Activated B cell treated with CpG ODN at 0.5 μM for 24 hours (primary cell): ENCODE data around the gene FRY. TPM values are rescaled to one million over a fixed set of nuclear protein-coding genes. Genes with fewer than 3 reads are reported as not detected.

ENCODE experiments used
- ATAC-seq: fragments of 200-7000 bp; cut with Tn5 transposase; one replicate; pipeline ENCODE4 v1.10.0; 2021; ENCODE audit warnings: low read depth, mild to moderate bottlenecking, moderate library complexity
- CTCF ChIA-PET: fragments of 350-600 bp; sonication (Branson Sonifier 250); formaldehyde crosslinking; loops from one replicate; lab custom pipeline; 2021; ENCODE audit warnings: antibody characterized with exemption; lab: Charles Lee
- POLR2A ChIA-PET: fragments of 350-600 bp; sonication (Branson Sonifier 250); formaldehyde crosslinking; loops from one replicate; lab custom pipeline; 2021; ENCODE audit warnings: antibody characterized with exemption; lab: Charles Lee
- DNase-seq: peaks from one replicate; pipeline ENCODE4 v3.0.0; 2022
- H3K27ac Mint-ChIP-seq: one replicate; pipeline ENCODE4 v1.8.0; 2020; ENCODE audit warnings: mixed read lengths
- H3K27me3 Mint-ChIP-seq: one replicate; pipeline ENCODE4 v1.8.0; 2021; ENCODE audit warnings: mixed read lengths
- H3K36me3 Mint-ChIP-seq: one replicate; pipeline ENCODE4 v1.8.0; 2021; ENCODE audit warnings: low read depth, mixed read lengths
- H3K4me1 Mint-ChIP-seq: one replicate; pipeline ENCODE4 v1.8.0; 2021; ENCODE audit warnings: mixed read lengths
- H3K4me3 Mint-ChIP-seq: one replicate; pipeline ENCODE4 v1.8.0; 2020; ENCODE audit warnings: mild to moderate bottlenecking, mixed read lengths
- H3K9me3 Mint-ChIP-seq: one replicate; pipeline ENCODE4 v1.8.0; 2020; ENCODE audit warnings: mixed read lengths
- intact Hi-C: fragments of 100-400 bp; cut with micrococcal nuclease; formaldehyde crosslinking; loops from one replicate; pipeline ENCODE4 v1.15.1; 2024
- total RNA-seq: library from RNA; stranded (reverse); gene quantifications from 2 replicates; pipeline ENCODE4 v1.2.3, GENCODE V29; 2022
- TF ChIP-seq, protein P1 (sequence below): fragments of 200-600 bp; IDR thresholded peaks from one replicate; pipeline ENCODE4 v1.8.0; 2022; ENCODE audit warnings: antibody characterized with exemption, mild to moderate bottlenecking

The FRY gene
- total RNA-seq, 1 donor from 2014 or later, result 4.8 TPM

DNA sequence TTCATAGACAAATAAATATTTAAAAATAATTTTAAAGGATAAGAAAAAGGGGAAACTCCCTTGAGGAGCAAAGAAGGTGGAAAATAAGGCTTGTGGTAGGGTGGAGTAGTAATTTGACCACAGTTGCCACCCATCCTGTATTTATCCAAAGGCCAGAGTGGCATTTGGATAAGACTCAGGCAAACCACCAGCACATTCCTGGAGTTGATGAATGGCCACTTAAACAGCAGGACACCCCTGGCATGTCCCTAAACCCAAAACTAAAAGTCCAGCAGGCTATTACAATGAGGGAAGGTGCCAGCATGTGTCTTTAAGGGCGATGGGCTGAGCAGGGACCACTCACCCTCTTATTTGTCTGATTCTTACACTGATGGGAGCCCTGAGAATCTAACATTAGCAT lies 9.8 kb upstream of the FRY start:
- Mint-ChIP-seq H3K36me3 (no peaks in the 10 kb centered on the region), H3K27me3 (no peaks in the 10 kb centered on the region), H3K27ac (no peak overlapping the region), H3K4me1 (no peaks in the 10 kb centered on the region), H3K9me3 (no peaks in the 10 kb centered on the region), H3K4me3 (no peak overlapping the region)
- ChIA-PET POLR2A (no interaction called here), CTCF (interaction anchor here (3.4 kb wide), 1 partner anchor 112 kb away, joined by 12 read pairs; no protein-coding TSS in a partner anchor)
- intact Hi-C loops, result loop anchor here (2.0 kb wide), 1 partner anchor 421 kb away; no protein-coding TSS in a partner anchor
- TF ChIP-seq, protein P1, sequence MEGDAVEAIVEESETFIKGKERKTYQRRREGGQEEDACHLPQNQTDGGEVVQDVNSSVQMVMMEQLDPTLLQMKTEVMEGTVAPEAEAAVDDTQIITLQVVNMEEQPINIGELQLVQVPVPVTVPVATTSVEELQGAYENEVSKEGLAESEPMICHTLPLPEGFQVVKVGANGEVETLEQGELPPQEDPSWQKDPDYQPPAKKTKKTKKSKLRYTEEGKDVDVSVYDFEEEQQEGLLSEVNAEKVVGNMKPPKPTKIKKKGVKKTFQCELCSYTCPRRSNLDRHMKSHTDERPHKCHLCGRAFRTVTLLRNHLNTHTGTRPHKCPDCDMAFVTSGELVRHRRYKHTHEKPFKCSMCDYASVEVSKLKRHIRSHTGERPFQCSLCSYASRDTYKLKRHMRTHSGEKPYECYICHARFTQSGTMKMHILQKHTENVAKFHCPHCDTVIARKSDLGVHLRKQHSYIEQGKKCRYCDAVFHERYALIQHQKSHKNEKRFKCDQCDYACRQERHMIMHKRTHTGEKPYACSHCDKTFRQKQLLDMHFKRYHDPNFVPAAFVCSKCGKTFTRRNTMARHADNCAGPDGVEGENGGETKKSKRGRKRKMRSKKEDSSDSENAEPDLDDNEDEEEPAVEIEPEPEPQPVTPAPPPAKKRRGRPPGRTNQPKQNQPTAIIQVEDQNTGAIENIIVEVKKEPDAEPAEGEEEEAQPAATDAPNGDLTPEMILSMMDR, result no peak
- no peak for DNase-seq
- ATAC-seq, result no peak

DNA sequence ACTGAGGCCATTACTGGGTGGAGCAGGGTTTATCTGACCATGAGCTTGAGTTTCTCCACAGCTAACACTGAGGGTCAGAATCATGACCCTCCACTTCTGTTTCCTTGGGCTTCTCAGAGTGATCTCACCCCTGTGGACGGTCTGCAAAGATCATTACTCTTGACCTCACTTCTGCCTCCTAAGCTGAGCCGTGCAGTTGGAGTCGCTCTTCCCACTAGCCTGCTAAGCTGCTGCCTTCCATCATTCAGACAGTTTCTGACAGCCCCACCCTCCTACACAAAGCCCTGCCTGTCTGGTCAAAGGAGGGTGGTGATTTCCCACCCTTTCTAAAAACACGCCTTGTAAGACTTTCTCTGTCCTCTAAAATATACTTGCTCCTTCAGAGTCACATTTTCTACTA lies 9.3 kb upstream of the FRY start:
- DNase-seq, result no peak
- intact Hi-C loops, result no loop called here
- no peak overlapping the region for H3K27ac Mint-ChIP-seq
- H3K36me3 Mint-ChIP-seq, result no peaks in the 10 kb centered on the region
- H3K4me3 Mint-ChIP-seq, result no peak overlapping the region
- ChIA-PET CTCF (interaction anchor here (0.9 to 3.4 kb wide), 3 partner anchors 15 to 224 kb away, joined by 3 to 12 read pairs (median 3); no protein-coding TSS in a partner anchor), POLR2A (no interaction called here)
- no peaks in the 10 kb centered on the region for H3K27me3 Mint-ChIP-seq
- H3K9me3 Mint-ChIP-seq, result no peaks in the 10 kb centered on the region
- no peak for ATAC-seq
- TF ChIP-seq, protein P1, result no peak
- no peaks in the 10 kb centered on the region for H3K4me1 Mint-ChIP-seq

DNA sequence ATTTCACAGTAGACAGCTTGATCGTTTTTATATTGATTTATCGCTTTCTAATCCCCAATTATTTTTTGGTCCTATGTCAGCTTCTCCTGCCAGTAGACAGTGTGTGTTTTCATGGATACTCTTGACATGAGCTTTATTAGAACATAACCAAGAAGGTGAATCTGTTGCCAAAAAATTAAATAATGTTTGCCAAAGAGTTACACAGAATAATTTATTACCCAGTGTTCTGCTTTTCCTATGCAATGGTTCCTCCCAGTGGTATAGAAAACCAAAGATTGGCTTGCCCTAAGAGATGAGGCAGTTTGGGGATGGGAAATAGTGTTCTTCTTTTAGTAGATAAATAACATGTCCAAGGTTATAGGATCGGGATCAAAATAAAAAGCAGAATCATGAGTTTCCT lies 8.5 kb upstream of the FRY start:
- ChIA-PET CTCF (interaction anchor here (0.9 to 1.3 kb wide), 2 partner anchors 16 to 223 kb away, joined by 3 read pairs; no protein-coding TSS in a partner anchor), POLR2A (no interaction called here)
- H3K4me1 Mint-ChIP-seq, result no peaks in the 10 kb centered on the region
- H3K27ac Mint-ChIP-seq, result no peak overlapping the region
- H3K9me3 Mint-ChIP-seq, result no peaks in the 10 kb centered on the region
- no peak overlapping the region for H3K4me3 Mint-ChIP-seq
- H3K36me3 Mint-ChIP-seq, result no peaks in the 10 kb centered on the region
- intact Hi-C loops, result loop anchor here (1.0 kb wide), 1 partner anchor 8 kb away; the partner anchor contains the start of gene FRY
- DNase-seq (no peak), ATAC-seq (no peak)
- TF ChIP-seq, protein P1, result no peak
- no peaks in the 10 kb centered on the region for H3K27me3 Mint-ChIP-seq

DNA sequence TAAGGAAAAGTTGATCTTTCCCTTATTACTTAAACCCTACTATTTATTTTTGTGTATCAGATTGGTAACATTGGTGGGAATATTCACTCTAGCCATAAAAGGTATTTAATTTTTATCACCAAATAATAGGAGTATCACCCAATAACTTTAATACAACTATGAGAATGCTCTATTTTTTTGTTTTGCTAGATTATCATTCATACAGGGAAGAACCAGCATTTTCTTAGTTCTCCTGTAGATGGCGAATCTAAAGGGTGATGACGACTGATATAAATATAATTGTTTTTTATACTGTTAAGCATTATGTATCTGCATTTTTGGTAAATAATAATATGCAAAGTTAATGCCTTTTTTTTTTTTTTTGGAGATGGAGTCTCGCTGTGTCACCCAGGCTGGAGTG lies 7.9 kb upstream of the FRY start:
- Mint-ChIP-seq H3K36me3 (no peaks in the 10 kb centered on the region), H3K4me3 (no peak overlapping the region), H3K4me1 (no peaks in the 10 kb centered on the region), H3K27me3 (no peaks in the 10 kb centered on the region), H3K27ac (no peak overlapping the region), H3K9me3 (no peaks in the 10 kb centered on the region)
- ChIA-PET POLR2A (interaction anchor here (0.7 kb wide), 1 partner anchor 1514 kb away, joined by 3 read pairs; no protein-coding TSS in a partner anchor), CTCF (no interaction called here)
- DNase-seq (no peak), ATAC-seq (no peak)
- TF ChIP-seq, protein P1, result no peak
- intact Hi-C loops, result loop anchor here (1.0 kb wide), 1 partner anchor 8 kb away; the partner anchor contains the start of gene FRY

DNA sequence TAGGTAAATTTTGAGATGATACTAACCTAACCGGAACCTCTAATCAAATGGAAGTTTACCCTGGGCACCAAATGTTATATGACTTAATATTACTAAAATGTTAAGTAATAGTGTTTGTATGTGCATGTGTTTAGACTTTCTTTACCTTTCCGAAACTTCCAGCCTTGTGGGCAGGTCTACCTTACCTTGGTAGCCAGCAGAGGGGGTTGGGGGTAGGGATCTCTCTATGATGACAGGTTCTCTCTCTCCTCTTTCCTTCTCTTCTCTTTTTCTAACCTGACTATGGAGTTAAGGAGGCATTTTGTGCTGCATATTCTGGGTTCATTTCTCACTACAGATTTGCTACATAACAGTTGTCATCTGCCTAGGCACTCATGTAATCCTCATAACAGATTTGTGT lies 6.8 kb upstream of the FRY start:
- CTCF ChIA-PET, result interaction anchor here (0.7 kb wide), 1 partner anchor 116 kb away, joined by 3 read pairs; no protein-coding TSS in a partner anchor
- POLR2A ChIA-PET, result no interaction called here
- TF ChIP-seq, protein P1, result no peak
- no peaks in the 10 kb centered on the region for H3K9me3 Mint-ChIP-seq
- intact Hi-C loops, result no loop called here
- H3K4me1 Mint-ChIP-seq, result no peaks in the 10 kb centered on the region
- H3K27me3 Mint-ChIP-seq, result no peaks in the 10 kb centered on the region
- no peak for DNase-seq
- H3K36me3 Mint-ChIP-seq, result no peaks in the 10 kb centered on the region
- no peak for ATAC-seq
- no peak overlapping the region for H3K4me3 Mint-ChIP-seq
- no peak overlapping the region for H3K27ac Mint-ChIP-seq
